Measurements from ENCODE around the gene USP25.

The USP25 gene

GRCh38 chr21:15768045-15768601, 38.3 kb downstream of the USP25 start:
- DNase-seq: no peak
- no peaks in the 10 kb centered on the region for H3K9me3 Mint-ChIP-seq
- ATAC-seq: no peak
- peaks cover 24% of the 10 kb centered on the region for H3K4me1 Mint-ChIP-seq
- no peaks in the 10 kb centered on the region for H3K27me3 Mint-ChIP-seq
- H3K27ac Mint-ChIP-seq: no peak overlapping the region
- H3K4me3 Mint-ChIP-seq: no peak overlapping the region

DNA sequence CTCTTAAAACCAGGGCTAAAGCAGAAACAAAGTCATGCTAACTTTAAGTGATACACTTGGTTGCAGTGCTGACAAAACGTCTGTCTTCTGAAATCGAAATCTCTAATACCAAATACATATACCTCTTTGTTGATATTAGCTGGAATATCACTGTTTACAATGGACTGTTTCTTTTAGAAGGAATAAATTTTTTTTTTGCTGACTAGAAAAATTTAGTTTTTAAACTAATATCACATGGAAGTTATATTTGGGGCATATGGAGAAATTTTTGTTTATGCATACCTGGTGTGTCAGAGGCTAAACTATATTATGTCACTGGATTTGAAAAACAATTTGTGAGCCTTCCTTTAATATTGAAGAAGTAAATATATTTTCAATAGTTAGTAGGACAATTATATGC, 39.1 kb downstream of the USP25 start:
- no peak for ATAC-seq
- Mint-ChIP-seq H3K9me3 (no peaks in the 10 kb centered on the region), H3K4me3 (no peak overlapping the region), H3K27me3 (no peaks in the 10 kb centered on the region), H3K4me1 (peaks cover 21% of the 10 kb centered on the region), H3K27ac (no peak overlapping the region)
- no peak for DNase-seq

DNA sequence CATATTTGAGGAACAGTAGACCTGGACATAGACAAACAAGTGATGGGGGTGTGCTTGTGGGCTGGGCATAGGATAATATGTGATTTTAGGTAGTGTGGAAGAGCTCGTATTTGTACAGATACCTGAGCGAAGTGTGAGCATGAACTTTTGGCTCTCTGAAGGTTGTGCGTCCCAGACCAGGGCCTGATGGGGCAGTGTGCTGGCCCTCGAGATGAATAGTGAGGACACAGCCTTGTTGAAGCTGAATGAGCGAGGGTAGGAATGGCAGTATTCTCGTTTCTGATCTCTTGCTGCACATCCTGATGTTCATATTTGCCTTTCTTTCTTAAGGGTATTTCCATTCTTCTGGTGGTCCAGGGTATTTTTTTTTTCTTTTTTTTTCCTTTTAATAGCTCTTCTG, 41.5 kb downstream of the USP25 start:
- no peaks in the 10 kb centered on the region for H3K9me3 Mint-ChIP-seq
- peaks cover 21% of the 10 kb centered on the region for H3K4me1 Mint-ChIP-seq
- no peak overlapping the region for H3K27ac Mint-ChIP-seq
- H3K4me3 Mint-ChIP-seq: no peak overlapping the region
- no peaks in the 10 kb centered on the region for H3K27me3 Mint-ChIP-seq
- DNase-seq (no peak), ATAC-seq (no peak)

DNA sequence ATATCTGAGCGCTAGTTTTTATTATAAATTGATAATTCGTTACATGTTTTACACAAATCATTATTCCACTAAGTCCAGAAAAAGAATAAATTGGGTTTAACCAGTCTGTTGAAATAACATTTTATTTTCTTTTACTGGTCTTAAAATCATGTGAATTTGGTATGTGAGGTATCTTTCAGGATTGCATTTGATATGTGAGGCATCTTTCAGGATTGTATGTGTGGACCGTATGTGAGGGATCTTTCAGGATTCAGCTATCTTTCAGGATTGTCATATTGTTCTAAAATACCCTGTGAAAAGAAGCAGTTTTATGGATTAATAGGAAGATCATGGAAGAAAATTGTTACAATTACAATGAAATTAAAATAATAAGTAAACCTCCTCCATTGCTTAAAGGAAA, 42.9 kb downstream of the USP25 start:
- Mint-ChIP-seq H3K27me3 (no peaks in the 10 kb centered on the region), H3K4me3 (no peak overlapping the region), H3K9me3 (no peaks in the 10 kb centered on the region), H3K27ac (no peak overlapping the region), H3K4me1 (peaks cover 20% of the 10 kb centered on the region)
- DNase-seq (no peak), ATAC-seq (no peak)

DNA sequence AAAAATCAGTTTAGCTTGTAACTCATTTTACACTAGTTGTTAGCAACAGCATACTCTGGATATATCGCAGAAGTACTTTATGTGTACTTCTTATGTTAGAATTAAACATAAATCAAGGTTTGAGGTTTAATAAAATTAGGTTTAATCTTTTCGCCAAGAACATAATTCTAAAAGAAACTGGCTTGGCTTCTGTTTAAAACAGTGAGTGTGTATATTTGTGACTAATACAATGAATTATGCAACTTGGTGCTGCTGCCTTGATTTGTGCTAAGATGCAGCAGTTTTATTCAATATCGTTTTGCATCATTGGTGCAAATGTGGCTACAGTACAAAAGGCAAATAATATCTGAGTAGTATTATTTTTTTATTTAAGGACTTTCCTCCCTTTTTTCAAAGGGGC, 44.8 kb downstream of the USP25 start:
- Mint-ChIP-seq H3K9me3 (no peaks in the 10 kb centered on the region), H3K27ac (no peak overlapping the region), H3K4me3 (no peak overlapping the region), H3K4me1 (peaks cover 11% of the 10 kb centered on the region), H3K27me3 (no peaks in the 10 kb centered on the region)
- ATAC-seq: no peak
- no peak for DNase-seq

DNA sequence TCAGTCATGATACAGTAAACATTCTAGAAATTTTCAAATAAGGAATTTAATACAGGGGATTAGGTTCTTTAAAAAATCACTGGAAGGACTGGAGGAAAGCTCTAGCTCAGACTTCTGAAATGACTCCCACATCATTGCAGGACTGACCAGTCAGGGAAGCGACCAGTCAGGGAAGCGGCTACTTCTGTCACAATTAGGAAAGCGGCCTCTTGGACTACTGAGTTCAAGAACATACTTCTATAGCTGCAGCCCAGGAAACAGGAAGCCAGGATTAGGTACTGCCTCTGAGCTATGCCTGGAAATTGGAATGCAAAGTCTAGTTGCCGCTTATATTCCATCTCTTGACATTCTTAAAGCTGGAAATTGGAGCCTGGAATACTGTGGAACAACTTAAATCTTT, 45.5 kb downstream of the USP25 start:
- Mint-ChIP-seq H3K27ac (no peak overlapping the region), H3K27me3 (no peaks in the 10 kb centered on the region), H3K4me1 (peaks cover 11% of the 10 kb centered on the region), H3K9me3 (no peaks in the 10 kb centered on the region), H3K4me3 (no peak overlapping the region)
- ATAC-seq (no peak), DNase-seq (no peak)

- ATAC-seq (no peak), DNase-seq (no peak)
- H3K27ac Mint-ChIP-seq: no peak overlapping the region
- no peaks in the 10 kb centered on the region for H3K27me3 Mint-ChIP-seq
- H3K4me1 Mint-ChIP-seq: peaks cover 16% of the 10 kb centered on the region
- H3K9me3 Mint-ChIP-seq: peaks cover 5 to 7% of the 10 kb centered on the region in 2 donors
- no peak overlapping the region for H3K4me3 Mint-ChIP-seq
Observed at GRCh38 chr21:15775981-15776380, 46.2 kb downstream of the USP25 start.

GRCh38 chr21:15776818-15777217, 47.0 kb downstream of the USP25 start:
- Mint-ChIP-seq H3K4me3 (no peak overlapping the region), H3K4me1 (peaks cover 16% of the 10 kb centered on the region), H3K27me3 (no peaks in the 10 kb centered on the region), H3K9me3 (peaks cover 5 to 8% of the 10 kb centered on the region in 2 donors), H3K27ac (no peak overlapping the region)
- ATAC-seq: no peak
- DNase-seq: no peak

- Mint-ChIP-seq H3K27ac (no peak overlapping the region), H3K27me3 (no peaks in the 10 kb centered on the region), H3K4me3 (no peak overlapping the region), H3K9me3 (peaks cover 5 to 17% of the 10 kb centered on the region in 2 donors), H3K4me1 (peaks cover 14% of the 10 kb centered on the region)
- DNase-seq (no peak), ATAC-seq (no peak)
Observed at GRCh38 chr21:15781986-15782385, 52.2 kb downstream of the USP25 start.

DNA sequence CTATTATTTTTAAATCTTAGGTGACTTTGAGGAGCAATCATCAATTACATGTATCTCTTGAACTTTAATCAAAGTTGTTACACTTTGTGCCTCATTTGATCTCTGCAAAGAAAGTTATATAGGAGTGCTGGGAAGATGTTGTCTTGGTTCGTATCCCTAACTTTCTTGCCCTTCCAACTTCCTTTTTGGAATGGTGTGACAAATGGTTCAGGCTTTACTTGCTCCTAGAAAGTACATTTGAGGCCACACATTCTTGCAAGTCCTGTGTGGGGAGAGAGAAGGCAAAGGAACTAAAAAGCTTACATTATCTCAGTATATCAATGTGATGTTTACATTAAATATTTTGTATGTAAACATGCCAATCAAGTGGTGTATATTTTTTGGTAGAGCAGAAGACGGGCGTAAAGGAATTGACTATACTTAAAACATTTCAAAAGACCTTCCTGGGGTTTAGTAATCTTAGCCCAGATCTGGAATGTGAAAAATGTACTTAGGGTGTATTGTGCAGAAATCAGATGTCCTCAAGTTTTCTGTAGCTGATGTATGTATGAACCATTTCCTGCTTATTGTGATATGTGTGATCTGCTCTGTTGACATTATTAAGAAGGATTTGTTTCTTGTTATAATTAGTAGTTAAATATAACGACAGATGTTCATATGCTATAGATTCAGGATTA, 59.2 kb downstream of the USP25 start:
- Mint-ChIP-seq H3K27ac (no peak overlapping the region), H3K9me3 (no peaks in the 10 kb centered on the region), H3K4me3 (no peak overlapping the region), H3K4me1 (peaks cover 17% of the 10 kb centered on the region), H3K27me3 (no peaks in the 10 kb centered on the region)
- no peak for DNase-seq
- no peak for ATAC-seq

DNA sequence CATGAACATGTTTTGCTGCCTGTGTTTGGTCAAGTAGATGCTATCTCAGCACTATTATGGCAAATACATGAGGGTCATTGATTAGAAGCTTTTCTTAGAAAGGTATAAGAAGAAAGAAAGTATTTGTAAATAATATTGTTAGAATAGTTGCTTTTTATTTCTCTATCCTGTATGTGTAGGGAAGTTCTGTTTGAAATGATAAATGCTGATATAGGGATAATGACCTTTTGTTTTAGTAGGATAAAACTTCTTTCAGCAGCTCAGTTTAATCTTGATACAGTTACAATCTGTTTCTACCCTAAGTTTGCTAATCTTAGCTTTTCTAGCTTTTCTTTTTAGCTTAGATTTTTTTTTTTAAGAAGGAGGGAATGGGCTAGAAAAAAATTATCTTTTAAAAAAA, 63.3 kb downstream of the USP25 start:
- no peaks in the 10 kb centered on the region for H3K27me3 Mint-ChIP-seq
- ATAC-seq (no peak), DNase-seq (no peak)
- no peaks in the 10 kb centered on the region for H3K9me3 Mint-ChIP-seq
- peaks cover 37% of the 10 kb centered on the region for H3K4me1 Mint-ChIP-seq
- no peak overlapping the region for H3K27ac Mint-ChIP-seq
- H3K4me3 Mint-ChIP-seq: no peak overlapping the region

DNA sequence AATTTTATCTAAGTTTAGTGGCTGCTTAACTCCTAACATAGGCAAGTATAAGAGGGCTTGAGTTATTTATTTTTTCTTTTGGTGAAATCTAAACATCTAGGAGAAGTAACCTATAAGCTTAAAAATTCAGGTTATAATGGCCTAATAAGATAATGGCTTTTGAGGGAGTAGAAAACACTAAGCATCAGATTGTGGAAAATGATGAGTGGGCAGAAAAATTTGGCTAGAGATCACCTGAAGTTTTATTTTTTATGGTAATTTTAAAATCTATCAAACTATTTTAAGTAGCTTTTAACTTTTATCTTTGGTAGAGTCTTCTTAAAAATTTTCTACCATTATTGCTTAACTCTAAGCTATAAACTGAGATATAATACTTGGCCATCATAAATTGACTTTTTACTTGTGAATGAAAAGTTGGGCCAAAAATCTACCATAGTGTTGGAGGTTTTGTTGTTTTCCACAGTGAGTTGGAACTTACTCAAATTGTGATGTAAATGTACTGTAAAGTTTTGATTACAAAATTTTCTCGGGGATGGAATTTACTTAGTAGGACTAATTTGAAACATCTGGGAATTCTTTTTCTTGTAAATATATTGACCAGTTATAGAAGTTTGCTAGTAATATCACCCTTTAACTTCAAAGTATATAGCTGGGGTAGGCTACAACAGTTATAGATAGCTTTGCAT, 63.9 kb downstream of the USP25 start:
- Mint-ChIP-seq H3K27ac (no peak overlapping the region), H3K27me3 (no peaks in the 10 kb centered on the region), H3K9me3 (no peaks in the 10 kb centered on the region), H3K4me3 (no peak overlapping the region), H3K4me1 (peaks cover 40% of the 10 kb centered on the region)
- no peak for ATAC-seq
- DNase-seq: no peak

DNA sequence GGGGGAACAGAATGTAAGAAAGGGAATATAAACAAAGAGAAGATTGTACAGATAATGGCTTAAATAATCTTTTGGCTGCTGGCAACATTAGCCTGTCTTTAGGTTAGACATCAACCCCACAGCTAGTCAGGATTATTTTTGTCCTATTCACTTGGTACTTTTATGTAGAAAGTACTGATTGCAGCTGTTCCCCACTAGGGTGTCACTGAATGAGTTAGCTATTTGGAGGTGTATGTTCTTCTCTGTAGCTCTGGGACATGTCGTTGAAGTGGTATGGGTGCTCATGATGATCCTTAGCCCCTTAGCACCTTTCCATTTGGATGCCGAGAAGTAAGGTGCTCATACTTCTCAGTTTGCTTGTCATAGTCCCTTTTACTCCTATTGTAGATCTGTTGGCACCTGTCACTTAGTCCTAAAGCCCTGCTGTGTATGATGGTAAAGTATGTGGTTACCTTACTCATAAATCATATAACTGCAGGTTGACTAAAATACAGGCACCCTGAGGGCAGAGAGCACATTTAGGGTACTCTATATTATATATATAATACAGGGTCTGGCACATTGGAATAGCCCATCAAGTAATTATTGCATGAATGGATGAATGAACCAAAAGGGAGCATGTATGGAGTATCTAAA, 64.6 kb downstream of the USP25 start:
- no peak for ATAC-seq

DNA sequence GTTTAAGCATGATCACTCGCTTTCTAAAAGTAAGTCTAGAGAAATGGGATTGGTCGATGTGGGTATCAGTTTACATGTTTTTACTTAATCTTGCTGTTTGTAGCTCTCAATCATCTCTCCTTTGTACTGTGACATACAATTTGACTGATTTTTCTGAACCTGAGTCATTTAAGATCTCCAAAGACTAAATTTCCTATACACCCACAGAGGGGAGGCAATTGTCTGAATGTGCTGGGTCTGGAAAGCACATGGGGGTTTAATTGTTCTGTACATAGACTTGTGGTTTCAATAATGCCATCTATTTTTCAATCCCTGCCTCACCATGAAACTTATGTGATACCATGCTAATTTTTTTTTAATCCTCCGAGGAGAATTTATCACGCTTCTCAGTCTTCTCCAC, 65.8 kb downstream of the USP25 start:
- H3K27ac Mint-ChIP-seq: peak overlapping the region in 1 of 2 donors; percentile 2
- DNase-seq (no peak), ATAC-seq (peak; percentile 28)
- no peaks in the 10 kb centered on the region for H3K27me3 Mint-ChIP-seq
- H3K4me3 Mint-ChIP-seq: no peak overlapping the region
- H3K4me1 Mint-ChIP-seq: peaks cover 47% of the 10 kb centered on the region
- H3K9me3 Mint-ChIP-seq: no peaks in the 10 kb centered on the region

More for the DNA sequence above, 64.6 kb downstream of the USP25 start:
- Mint-ChIP-seq H3K4me3 (no peak overlapping the region), H3K4me1 (peaks cover 47% of the 10 kb centered on the region), H3K27ac (no peak overlapping the region), H3K9me3 (no peaks in the 10 kb centered on the region), H3K27me3 (no peaks in the 10 kb centered on the region)
- DNase-seq: no peak

DNA sequence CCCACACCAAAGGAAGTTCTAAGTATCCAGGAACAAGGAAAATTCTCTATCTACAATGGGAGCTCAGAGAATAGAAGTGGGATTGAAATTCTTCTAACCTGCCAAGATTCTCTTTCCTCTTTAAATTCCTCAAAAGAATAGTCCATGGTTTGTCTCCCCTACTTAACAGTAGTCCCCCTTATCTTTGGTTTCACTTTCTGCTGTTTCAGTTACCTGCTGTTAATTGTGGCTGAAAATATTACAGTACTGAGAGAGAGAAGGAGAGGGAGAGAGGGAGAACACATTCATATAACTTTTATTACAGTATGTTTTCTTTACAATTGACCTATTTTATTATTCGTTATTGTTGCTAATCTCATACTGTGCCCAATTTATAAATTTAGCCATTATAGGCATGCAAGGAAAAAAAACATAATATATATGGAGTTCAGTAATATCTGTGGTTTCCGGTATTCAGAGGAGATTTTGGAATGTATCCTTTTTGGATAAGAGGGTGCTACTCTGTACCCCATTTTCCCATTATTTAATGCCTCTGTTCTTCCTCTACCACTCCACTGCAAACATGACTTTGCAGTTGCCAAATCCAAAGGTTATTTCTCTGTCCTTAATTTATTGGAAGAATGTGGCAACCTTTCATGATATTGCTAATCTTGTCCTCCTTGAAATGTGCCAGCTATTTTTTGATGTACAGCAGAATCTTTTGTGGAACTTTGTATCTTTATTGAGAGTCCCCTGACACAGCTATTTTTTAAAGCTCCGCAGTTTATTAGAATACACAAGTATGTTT, 68.0 kb downstream of the USP25 start:
- no peak for DNase-seq
- Mint-ChIP-seq H3K9me3 (no peaks in the 10 kb centered on the region), H3K4me1 (peaks cover 47% of the 10 kb centered on the region), H3K4me3 (peak overlapping the region in 1 of 2 donors; percentile 30), H3K27me3 (no peaks in the 10 kb centered on the region), H3K27ac (peak overlapping the region in 1 of 2 donors; percentile 60)
- ATAC-seq: no peak

All from stimulated activated naive CD8-positive, alpha-beta T cell treated with anti-CD3 and anti-CD28 coated beads, Interleukin-15, amount 100 ng/mL, for 72 hours (primary cell).